Heart right ventricle (tissue), 16 donors: ENCODE data around the gene CCNB1. TPM values are rescaled to one million over a fixed set of nuclear protein-coding genes. Genes with fewer than 3 reads are reported as not detected.
"Not testable (repeated sequence)": the region's sequence is repeated elsewhere in the genome, so short reads cannot be mapped to it uniquely, and the experiment has no call there.

ENCODE experiments used
- ATAC-seq, 8 donors: fragments of 200-7000 bp; cut with Tn5 transposase; one replicate each; pipeline ENCODE4 v1.9.1; 2020; ENCODE audit warnings: mild to moderate bottlenecking in 8 of 8, moderate library complexity in 8 of 8, moderate number of reproducible peaks in 1 of 8
- DNase-seq, 2 donors: peaks; one replicate each; pipeline ENCODE4 v3.0.0-alpha.2; 2020
- H3K27ac ChIP-seq, 10 donors: fragments of 200-600 bp; sonication (generic) in 2 of 10; one replicate each; pipeline versions ENCODE4 v1.5.0 to v1.8.0; 2020 to 2022; ENCODE audit warnings: mild to moderate bottlenecking in 3 of 10
- H3K27me3 ChIP-seq, 7 donors: fragments of 200-600 bp; one replicate each; pipeline ENCODE4 v1.8.0; 2021 to 2022; ENCODE audit warnings: mild to moderate bottlenecking in 2 of 7
- H3K36me3 ChIP-seq, 9 donors: fragments of 200-600 bp; sonication (generic) in 1 of 9; one replicate each; pipeline versions ENCODE4 v1.5.0 to v1.8.0; 2020 to 2022; ENCODE audit warnings: mild to moderate bottlenecking in 2 of 9
- H3K4me1 ChIP-seq, 9 donors: fragments of 200-600 bp; sonication (generic) in 1 of 9; one replicate each; pipeline versions ENCODE4 v1.5.0 to v1.8.0; 2020 to 2022; ENCODE audit warnings: mild to moderate bottlenecking in 4 of 9
- H3K4me3 ChIP-seq, 10 donors: fragments of 200-600 bp; sonication (generic) in 2 of 10; one replicate each; pipeline versions ENCODE4 v1.5.0 to v1.8.0; 2020 to 2022; ENCODE audit warnings: mild to moderate bottlenecking in 7 of 10, moderate library complexity in 2 of 10
- H3K9me3 ChIP-seq, 11 donors: fragments of 200-600 bp in 10 of 11; sonication (generic) in 2 of 11; one replicate each; pipeline versions ENCODE4 v1.5.0 to v1.8.0; 2013 to 2022; ENCODE audit warnings: mild to moderate bottlenecking in 2 of 11, control low read depth in 1 of 11, moderate library complexity in 1 of 11
- WGBS, 2 donors: extraction: QIAGEN DNeasy Blood & Tissue Kit; methylation state at CpG; one replicate each; pipeline ENCODE4 v1.1.7; 2013; ENCODE audit warnings: inconsistent platforms in 1 of 2; 5-methylcytosine and 5-hydroxymethylcytosine counted together
- intact Hi-C, 10 donors: fragments of 100-400 bp; cut with DNase I; formaldehyde crosslinking; loops; one replicate each; pipeline versions ENCODE4 v1.11.1 to v1.14.2; 2022
- polyA plus RNA-seq, 2 donors: library from polyadenylated mRNA; stranded (reverse); fragments of 200-250 nt; gene quantifications; one replicate each; pipeline ENCODE4 v1.2.3, GENCODE V29; 2013
- total RNA-seq, 10 donors: library from RNA; stranded (reverse); fragmentation: NEBNext Ultra II Directional in 3 of 10; extraction: Animal tissue kit (Norgen Biotek cat#: 25700) in 3 of 10; gene quantifications; one replicate each; pipeline versions ENCODE4 v1.2.1 to v1.2.4, GENCODE V29; 2021 to 2023
- TF ChIP-seq, protein P1 (sequence below), 9 donors: fragments of 200-600 bp; sonication (generic) in 2 of 9; IDR thresholded peaks; one replicate each; pipeline versions ENCODE4 v1.5.0 to v1.8.0; 2021 to 2022; ENCODE audit warnings: antibody characterized with exemption in 9 of 9, mild to moderate bottlenecking in 5 of 9, moderate library complexity in 1 of 9
- donor health status: Arrhythmogenic right ventricular cardiomyopathy.
- donor health status: ischemic (EF 13 %, LVEDD 7.1; RV severe dilation, severe dysfunction).
- donor health status: healthy with polysubstance abuse.
- donor health status: DM: no; HTN: yes; CAD: no.
- donor health status: DM: no; HTN: no; CAD: no.
- donor health status: ischemic (EF 25% LVEDD 6.9; RV normal size, moderate dysfunction).
- donor health status: ischemic (EF 25% LVEDD 5.7; RV mildly dilated, moderate dysfunction).
- donor health status: healthy.
- donor health status: DM: yes; HTN: yes; CAD: no.
- donor health status: Ischemic cardiomyopathy.
- donor health status: ischemic (EF 35%, LVEDD 5.7; RV mildly dilated, moderate dysfunction).
- donor health status: nonischemic (EF 11% LVEDD 7.7; RV severe dilation, severe dysfunction).
- donor health status: DM: yes; HTN: yes; CAD: no.
- donor health status: PGD.
- donor health status: ischemic (EF 29% LVEDD 5.4; RV normal size, mild dysfunction).
- donor health status: nonischemic (EF 23%, LVEDD 6.1; RV moderate dilation, normal function).

The CCNB1 gene
- total and polyA plus RNA-seq, 12 donors = 1.7 to 17.6 (median 3.2) TPM

DNA sequence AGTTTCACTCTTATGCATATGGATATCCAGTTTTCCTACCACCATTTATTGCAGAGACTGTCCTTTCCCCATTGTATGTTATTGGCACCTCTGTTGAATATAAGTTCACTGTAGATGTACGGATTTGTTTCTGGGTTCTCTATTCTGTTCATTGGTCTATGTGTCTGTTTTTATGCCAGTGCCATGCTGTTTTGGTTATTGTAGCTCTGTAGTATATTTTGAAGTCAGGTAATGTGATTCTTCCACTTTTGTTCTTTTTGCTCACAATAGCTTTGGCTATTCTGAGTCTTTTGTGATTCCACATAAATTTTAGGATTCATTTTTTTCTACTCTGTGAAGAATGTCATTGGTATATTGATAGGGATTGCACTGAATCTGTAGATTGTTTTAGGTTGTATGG is 26.1 kb upstream of the CCNB1 start:
- no peaks in the 10 kb centered on the region for H3K27me3 ChIP-seq
- H3K4me1 ChIP-seq = no peaks in the 10 kb centered on the region
- WGBS, 2 donors = 79 to 83% methylated on average over 1 of the region's 1 CpG
- no peak overlapping the region for H3K27ac ChIP-seq
- ATAC-seq (no peak), DNase-seq (no peak)
- H3K4me3 ChIP-seq = no peak overlapping the region
- intact Hi-C loops = no loop called here
- TF ChIP-seq, protein P1, sequence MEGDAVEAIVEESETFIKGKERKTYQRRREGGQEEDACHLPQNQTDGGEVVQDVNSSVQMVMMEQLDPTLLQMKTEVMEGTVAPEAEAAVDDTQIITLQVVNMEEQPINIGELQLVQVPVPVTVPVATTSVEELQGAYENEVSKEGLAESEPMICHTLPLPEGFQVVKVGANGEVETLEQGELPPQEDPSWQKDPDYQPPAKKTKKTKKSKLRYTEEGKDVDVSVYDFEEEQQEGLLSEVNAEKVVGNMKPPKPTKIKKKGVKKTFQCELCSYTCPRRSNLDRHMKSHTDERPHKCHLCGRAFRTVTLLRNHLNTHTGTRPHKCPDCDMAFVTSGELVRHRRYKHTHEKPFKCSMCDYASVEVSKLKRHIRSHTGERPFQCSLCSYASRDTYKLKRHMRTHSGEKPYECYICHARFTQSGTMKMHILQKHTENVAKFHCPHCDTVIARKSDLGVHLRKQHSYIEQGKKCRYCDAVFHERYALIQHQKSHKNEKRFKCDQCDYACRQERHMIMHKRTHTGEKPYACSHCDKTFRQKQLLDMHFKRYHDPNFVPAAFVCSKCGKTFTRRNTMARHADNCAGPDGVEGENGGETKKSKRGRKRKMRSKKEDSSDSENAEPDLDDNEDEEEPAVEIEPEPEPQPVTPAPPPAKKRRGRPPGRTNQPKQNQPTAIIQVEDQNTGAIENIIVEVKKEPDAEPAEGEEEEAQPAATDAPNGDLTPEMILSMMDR (IDR thresholded peaks at IDR 0.05) = no peak
- peaks cover 0 to 22% (median 5%) of the 10 kb centered on the region in 11 donors for H3K9me3 ChIP-seq
- no peaks in the 10 kb centered on the region for H3K36me3 ChIP-seq

DNA sequence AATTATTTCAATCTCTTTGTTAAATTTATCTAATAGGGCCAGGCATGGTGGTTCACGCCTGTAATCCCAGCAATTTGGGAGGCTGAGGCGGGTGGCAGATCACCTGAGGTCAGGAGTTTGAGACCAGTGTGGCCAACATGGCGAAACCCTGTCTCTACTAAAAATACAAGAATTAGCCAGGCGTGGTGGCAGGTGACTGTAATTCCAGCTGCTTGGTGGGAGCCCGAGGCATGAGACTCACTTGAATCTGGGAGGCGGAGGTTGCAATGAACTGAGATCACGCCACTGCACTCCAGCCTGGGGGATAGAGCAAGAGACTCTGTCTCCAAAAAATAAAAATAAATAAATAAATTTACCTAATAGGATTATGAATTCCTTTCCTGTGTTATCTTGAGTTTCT is 18.4 kb upstream of the CCNB1 start:
- DNase-seq, H3K9me3 ChIP-seq, H3K4me3 ChIP-seq, H3K27ac ChIP-seq, ATAC-seq, H3K36me3 ChIP-seq, H3K27me3 ChIP-seq, intact Hi-C loops, H3K4me1 ChIP-seq: not testable (repeated sequence)
- 95% methylated on average over 7 of the region's 7 CpGs for WGBS, 2 donors

DNA sequence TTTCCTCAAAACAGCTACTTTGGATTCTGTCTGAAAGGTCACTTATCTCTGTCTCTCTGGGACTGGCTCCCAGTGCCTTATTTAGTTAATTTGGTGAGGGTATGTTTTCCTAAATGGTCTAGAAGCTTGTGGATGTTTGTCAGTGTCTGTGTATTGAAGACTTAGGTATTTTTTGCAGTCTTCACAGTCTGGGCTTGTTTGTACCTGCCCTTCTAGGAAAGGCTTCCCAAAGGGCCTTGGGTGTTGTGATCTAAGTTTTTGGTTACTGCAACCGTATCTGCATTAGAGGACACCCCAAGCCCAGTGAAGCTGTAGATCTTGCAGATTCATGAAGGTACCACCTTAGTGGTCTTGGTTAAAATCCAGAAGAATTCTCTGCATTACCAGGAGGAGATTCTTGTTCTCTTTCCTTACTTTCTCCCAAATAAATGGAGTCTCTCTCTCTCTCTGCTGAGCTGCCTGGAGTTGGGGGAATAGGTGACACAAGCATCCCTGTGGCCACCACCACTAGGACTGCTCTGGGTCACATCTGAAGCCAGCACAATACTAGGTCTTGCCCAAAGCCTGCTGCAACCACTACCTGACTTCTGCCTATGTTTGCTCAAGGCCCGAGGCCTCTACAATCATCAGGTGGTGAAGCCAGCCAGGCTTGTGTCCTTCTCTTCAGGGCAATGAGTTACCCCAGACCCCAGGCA is 17.8 kb upstream of the CCNB1 start:
- WGBS, 2 donors = 88 to 97% methylated on average over 2 of the region's 2 CpGs
- H3K4me1 ChIP-seq = no peaks in the 10 kb centered on the region
- H3K4me3 ChIP-seq = no peak overlapping the region
- no peaks in the 10 kb centered on the region for H3K9me3 ChIP-seq
- intact Hi-C loops = no loop called here
- TF ChIP-seq, protein P1 (IDR thresholded peaks at IDR 0.05) = no peak
- no peaks in the 10 kb centered on the region for H3K27me3 ChIP-seq
- ATAC-seq (no peak), DNase-seq (no peak)
- H3K36me3 ChIP-seq = no peaks in the 10 kb centered on the region
- H3K27ac ChIP-seq = no peak overlapping the region

DNA sequence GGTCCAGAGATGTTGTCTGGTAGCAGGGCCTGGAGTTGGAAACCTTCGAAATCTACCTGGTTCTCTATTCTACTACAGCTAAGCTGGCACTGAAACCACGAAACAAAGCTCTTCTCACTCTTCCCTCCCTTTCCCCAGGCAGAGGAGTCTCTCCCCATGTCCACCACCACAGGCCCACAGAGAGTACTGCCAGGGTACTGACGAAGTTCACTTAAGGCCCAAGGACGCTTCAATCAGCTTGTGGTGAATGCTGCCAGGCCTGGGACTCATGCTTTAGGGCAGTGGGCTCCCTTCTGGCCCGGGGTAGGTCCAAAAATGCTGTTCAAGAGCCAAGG is 17.3 kb upstream of the CCNB1 start:
- intact Hi-C loops = no loop called here
- Histone ChIP-seq H3K27me3 (no peaks in the 10 kb centered on the region), H3K4me3 (no peak overlapping the region), H3K4me1 (no peaks in the 10 kb centered on the region), H3K27ac (no peak overlapping the region), H3K9me3 (no peaks in the 10 kb centered on the region), H3K36me3 (no peaks in the 10 kb centered on the region)
- ATAC-seq (no peak), DNase-seq (no peak)
- 88 to 91% methylated on average over 5 of the region's 5 CpGs for WGBS, 2 donors
- TF ChIP-seq, protein P1 (IDR thresholded peaks at IDR 0.05) = no peak

DNA sequence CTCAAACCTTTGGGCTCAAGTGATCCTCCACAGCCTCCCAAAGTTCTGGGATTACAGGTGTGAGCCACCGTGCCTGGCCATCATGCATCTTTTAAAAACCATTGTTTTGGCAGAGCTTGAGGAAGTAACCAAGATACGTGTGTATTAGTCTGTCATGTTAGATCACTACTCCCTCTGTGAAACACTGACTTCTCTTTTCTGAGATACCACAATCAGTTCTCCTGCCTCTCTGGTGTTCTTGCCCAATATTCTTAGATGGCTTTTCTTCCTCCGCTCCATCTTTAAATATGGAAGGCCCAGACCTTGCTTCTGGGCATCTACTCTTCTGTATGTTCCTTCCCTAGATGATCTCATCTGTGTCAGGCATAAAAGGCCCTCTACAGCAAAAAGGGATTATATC is 14.2 kb upstream of the CCNB1 start:
- 76 to 85% methylated on average over 3 of the region's 3 CpGs for WGBS, 2 donors
- no peak overlapping the region for H3K4me3 ChIP-seq
- TF ChIP-seq, protein P1 (IDR thresholded peaks at IDR 0.05) = no peak
- ATAC-seq (no peak), DNase-seq (no peak)
- no peaks in the 10 kb centered on the region for H3K36me3 ChIP-seq
- no peaks in the 10 kb centered on the region for H3K27me3 ChIP-seq
- intact Hi-C loops = no loop called here
- no peaks in the 10 kb centered on the region for H3K9me3 ChIP-seq
- H3K27ac ChIP-seq = no peak overlapping the region
- H3K4me1 ChIP-seq = no peaks in the 10 kb centered on the region
